GM13976 (cell line): ENCODE data around the gene SHISA9.
"Not testable (repeated sequence)": the region's sequence is repeated elsewhere in the genome, so short reads cannot be mapped to it uniquely, and the experiment has no call there.

Source experiments
- DNase-seq: peaks from one replicate; pipeline ENCODE4 v3.0.0; 2012; ENCODE audit warnings: low spot score
- in situ Hi-C: fragments of 300-500 bp; cut with MboI; formaldehyde crosslinking; loops from one replicate; pipeline ENCODE4 v1.12.0; 2022; ENCODE audit warnings: low sequenced_read_pairs, mixed read lengths, inconsistent platforms; ENCODE audit not compliant: unreplicated experiment
- TF ChIP-seq, protein P1 (sequence below): IDR thresholded peaks from 2 replicates; pipeline ENCODE4 v1.5.1; 2012; ENCODE audit warnings: borderline replicate concordance, mild to moderate bottlenecking; ENCODE audit not compliant: insufficient read depth; ENCODE audit errors: extremely low read depth, missing control alignments, control extremely low read depth

SHISA9 gene

DNA sequence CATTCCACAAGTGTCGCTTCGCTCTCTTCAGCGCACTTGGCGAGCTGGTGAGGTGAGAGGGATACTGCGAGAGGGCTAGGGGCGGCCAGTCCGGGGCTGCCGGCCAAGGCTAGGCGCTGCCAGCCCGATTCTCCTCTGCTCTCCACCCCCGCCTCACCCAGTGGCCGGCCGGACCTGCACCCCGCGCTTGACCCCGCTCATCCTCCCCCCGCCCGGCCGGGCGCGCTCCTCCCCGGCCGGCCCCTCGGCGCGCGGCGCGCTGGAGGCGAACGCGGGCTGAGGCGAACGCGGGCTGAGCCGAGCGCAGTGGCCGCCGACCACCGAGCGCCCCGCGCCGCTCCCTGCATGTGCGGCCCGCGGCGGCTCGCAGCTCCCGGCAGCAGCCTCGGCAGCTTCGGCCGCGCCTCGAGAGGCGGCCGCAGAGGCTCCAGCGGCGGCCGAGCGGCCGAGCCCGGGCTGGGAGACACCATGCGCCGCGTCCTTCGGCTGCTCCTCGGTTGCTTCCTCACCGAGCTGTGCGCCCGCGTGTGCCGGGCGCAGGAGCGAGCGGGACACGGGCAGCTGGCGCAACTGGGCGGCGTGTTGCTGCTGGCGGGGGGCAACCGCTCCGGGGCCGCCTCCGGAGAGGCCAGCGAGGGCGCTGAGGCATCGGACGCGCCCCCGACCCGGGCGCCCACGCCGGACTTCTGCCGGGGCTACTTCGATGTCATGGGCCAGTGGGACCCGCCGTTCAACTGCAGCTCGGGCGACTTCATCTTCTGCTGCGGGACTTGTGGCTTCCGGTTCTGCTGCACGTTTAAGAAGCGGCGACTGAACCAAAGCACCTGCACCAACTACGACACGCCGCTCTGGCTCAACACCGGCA lies at the start of gene SHISA9:
Gene SHISA9, plus strand, starts transcription at position 2 of the 865 bp plus-strand sequence.
- in situ Hi-C loops = no loop called here
- DNase-seq = peak; percentile 19
- TF ChIP-seq, protein P1, sequence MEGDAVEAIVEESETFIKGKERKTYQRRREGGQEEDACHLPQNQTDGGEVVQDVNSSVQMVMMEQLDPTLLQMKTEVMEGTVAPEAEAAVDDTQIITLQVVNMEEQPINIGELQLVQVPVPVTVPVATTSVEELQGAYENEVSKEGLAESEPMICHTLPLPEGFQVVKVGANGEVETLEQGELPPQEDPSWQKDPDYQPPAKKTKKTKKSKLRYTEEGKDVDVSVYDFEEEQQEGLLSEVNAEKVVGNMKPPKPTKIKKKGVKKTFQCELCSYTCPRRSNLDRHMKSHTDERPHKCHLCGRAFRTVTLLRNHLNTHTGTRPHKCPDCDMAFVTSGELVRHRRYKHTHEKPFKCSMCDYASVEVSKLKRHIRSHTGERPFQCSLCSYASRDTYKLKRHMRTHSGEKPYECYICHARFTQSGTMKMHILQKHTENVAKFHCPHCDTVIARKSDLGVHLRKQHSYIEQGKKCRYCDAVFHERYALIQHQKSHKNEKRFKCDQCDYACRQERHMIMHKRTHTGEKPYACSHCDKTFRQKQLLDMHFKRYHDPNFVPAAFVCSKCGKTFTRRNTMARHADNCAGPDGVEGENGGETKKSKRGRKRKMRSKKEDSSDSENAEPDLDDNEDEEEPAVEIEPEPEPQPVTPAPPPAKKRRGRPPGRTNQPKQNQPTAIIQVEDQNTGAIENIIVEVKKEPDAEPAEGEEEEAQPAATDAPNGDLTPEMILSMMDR = no peak

DNA sequence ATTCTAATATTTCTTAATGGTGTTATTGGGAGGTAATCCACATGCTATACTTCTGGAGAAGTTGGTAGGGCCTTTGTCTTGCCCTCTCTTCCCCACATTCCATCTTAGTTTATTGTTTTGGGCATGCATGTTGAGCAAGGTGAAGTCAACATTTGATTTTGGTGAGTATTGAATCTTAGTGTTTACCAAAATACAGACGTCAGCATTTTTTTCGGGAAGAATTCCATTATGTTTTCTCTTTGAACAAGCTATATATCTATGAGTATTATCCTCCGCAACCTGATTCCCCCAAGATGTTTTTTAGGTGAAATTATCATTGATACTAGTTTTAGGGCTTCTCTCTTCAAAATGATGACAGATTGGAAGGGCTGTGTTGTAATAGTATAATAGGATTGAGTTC lies 47.4 kb upstream of the SHISA9 start:
- TF ChIP-seq, protein P1 = no peak
- in situ Hi-C loops = no loop called here
- no peak for DNase-seq

DNA sequence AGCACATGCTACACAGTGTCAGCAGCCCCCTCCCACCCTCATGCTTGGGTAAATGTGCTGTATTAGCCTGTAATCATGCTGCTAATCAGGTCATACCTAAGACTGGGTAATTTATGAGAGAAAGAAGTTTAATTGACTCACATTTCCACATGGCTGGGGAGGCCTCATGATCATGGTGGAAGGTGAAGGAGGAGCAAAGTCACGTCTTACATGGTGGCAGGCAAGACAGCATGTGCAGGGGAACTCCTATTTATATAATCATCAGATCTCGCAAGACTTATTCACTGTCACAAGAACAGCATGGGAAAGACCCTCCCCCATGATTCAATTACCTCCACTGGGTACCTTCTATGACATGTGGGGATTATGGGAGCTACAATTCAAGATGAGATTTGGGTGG lies 44.0 kb upstream of the SHISA9 start:
- DNase-seq, in situ Hi-C loops: not testable (repeated sequence)

DNA sequence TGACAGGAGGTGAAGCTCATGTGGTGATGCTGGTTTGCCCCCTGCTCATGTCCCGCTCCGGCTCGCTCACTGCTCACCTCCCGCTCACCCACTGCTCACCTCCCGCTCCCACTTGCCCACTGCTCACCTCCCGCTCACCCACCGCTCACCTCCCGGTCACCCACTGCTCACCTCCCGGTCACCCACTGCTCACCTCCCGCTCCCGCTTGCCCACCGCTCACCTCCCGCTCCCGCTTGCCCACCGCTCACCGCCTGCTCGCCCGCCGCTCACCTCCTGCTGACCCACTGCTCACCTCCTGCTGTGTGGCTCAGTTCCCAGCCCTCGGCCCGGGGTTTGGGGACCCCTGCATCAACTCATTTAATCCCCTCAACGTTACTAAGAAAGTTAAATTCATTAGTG lies 39.1 kb upstream of the SHISA9 start:
- in situ Hi-C loops = no loop called here
- no peak for DNase-seq
- TF ChIP-seq, protein P1 = no peak

DNA sequence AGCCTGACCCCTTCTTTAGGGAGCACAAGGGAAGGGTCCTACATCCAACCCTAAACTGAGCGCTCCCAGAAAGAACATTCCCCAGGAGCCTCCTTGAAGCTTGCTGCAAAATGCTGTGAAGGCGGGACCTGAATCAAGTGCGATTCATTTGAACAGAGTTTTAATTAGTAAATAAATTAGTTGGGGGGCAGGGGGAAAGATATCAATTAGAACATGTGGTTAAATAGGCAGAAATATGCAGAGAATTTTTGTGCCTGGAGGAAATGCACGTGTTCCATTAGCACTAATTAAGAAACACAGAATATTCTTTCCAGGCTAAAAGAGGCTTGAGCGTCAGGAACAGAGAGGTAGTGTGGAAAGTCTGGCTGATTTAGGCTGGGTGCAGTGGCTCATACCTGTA lies 38.5 kb upstream of the SHISA9 start:
- TF ChIP-seq, protein P1 = no peak
- in situ Hi-C loops = no loop called here
- no peak for DNase-seq

DNA sequence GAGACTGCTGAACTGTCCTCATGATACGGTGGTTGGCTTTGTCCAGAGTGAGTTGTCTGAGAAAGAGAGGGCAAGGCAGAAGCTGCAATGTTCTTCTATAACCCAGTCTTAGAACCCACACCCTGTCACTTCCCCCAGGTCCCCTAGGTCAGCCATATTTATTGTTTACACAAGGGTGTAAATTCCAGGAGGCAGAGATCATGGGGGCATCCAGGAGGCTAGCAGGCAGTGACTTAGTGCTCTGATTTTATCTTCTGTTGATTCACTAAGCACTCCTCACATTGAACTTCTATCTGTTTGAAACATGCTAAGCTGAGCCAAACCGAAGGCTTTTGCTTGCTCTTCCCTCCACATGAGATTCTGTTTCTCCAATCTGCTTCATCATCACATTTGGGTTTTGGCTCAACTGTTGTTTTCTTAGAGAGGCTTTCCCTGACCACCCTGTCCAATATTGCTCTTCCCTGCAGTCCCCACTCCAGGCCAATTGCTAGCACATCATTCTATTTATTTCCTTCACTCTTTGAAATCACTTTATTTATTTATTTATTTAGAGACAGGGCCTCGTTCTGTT lies 34.3 kb upstream of the SHISA9 start:
- in situ Hi-C loops = no loop called here
- TF ChIP-seq, protein P1 = no peak
- DNase-seq = no peak

DNA sequence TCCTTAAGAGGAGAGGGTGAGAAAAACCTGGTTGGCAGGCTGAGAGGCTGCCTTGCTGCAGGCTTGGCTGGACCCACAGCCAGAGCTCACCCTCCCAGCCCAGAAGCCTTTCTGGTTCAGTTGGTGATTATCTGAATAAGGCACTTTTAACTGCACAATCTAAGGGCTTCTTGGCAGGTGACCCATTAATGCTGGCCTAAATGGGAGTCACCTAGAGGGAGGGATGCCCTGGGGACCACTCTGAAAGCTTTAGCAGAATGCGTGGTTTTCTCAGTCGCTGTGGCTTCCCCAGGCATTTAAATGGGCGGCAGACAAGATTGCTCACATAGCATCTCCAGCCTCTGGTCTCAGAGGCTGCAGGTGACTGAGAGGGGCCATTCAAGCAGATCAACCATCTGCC lies 33.2 kb upstream of the SHISA9 start:
- TF ChIP-seq, protein P1 = no peak
- DNase-seq = no peak
- in situ Hi-C loops = no loop called here
